GM18517 (cell line): ENCODE data around the gene EP400.

Source experiments
- ATAC-seq: cut with Tn5 transposase; IDR thresholded peaks from one replicate; pipeline ENCODE4 v1.9.1; 2021; ENCODE audit warnings: mild to moderate bottlenecking, moderate library complexity; ENCODE audit not compliant: unreplicated experiment

EP400 gene

DNA sequence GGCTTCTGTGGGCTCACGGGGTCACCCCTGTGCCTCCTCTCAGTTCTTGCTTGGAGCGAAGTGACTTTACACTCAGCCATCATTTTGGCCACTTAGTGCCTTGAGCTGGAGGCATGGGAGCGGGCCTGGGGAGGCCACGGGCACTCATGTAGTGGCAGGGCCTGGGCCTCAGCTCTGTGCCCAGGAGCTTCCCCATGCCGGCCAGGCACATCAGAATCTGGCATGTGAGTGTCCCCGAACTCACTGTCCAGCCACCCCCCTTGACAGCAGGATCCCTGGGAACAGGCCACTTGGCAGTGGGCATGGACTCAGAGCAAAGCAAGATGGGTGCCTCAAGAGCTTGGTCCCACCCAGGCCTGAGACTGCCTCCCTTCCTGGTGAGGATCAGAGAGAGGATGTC is 164.9 kb downstream of the EP400 start:
- no peak for ATAC-seq

DNA sequence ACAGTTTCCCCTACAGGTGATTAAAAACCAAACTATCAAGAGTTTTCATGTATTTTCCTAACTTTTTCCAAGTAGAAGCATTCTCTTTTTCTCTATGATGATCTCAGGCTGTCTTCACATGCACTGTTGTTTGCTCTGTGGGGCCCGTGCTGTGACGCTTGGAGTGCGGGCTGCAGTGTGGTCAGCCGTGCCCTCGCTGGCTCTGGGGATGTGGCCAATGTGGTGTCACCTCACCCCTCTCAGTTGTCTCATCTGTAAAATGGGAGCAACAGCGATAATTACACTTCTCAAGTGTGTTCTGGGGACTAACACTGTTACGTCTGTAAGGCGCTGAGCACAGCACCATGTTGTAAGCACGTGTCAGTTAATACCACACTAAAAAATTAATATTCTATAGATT is 165.8 kb downstream of the EP400 start:
- no peak for ATAC-seq

DNA sequence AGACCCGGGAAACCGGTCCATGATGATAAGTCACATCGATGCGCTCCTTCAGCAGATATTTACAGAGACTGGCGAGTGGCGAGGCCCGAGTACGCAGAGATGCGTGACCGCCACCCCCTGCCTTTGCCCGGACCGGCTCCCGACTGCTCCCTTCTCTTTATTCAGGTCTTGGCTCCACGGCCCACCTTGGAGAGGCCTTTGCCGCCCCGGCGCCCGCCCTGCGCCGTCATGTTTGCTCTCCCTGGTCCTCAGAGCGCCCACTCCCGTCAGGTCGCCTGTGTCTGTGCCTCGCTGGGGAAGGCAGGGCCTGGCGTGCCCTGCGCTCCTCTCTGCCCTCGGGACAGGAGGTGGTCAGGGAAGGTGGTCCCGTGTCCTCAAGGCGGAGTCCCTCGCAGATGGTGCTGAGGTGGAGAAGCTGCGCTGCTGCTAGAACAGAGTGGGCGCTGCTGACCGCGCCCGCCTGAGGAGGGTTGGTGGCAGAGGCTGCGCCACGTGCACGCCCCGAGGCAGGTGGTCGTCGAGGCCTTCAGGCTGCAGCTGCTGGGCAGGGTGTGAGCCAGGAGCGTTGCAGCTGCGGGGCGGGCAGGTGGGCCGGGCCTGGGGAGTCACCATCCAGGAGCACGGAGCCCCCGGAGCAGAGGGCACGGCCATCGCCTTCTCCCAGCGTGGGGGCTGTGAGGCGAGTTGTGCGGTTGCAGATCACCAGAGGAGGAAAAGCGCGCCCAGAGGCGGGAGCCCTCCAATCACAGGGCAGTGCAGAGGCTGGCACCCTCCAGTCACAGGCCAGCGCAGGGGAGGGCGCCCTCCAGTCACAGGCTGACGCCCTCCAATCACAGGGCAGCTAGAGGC is 167.2 kb downstream of the EP400 start:
- ATAC-seq: no peak

DNA sequence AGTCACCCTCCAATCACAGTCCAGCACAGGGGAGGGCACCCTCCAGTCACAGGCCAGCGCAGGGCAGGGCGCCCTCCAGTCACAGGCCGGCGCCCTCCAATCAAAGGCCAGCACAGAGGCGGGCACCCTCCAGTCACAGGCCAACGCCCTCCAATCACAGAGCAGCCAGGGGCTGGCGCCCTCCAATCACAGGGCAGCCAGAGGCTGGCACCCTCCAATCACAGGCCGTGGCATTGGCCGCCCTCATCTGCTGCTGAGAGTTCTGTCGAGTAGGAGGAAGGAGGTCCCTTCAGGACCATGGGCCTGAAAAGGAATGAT is 167.8 kb downstream of the EP400 start:
- no peak for ATAC-seq

DNA sequence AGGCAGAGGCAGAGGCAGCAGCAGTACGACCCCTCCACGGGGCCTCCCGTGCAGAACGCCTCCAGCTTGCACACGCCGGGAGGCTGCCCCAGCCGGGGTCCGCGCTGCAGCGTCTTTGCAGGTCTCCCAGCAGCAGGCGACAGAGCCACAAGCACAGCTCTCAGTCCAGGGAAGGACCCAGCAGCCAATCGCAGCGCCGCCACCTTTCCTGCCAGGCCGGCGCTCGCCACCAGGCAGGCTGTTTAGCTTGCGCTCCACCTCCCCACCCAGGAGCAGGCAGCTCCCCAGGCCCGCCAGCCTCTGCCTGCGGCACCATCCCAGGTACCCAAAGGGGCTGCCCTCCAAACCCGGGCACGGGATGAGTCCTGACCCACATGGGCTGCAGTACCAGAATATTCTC is 169.1 kb downstream of the EP400 start:
- no peak for ATAC-seq

DNA sequence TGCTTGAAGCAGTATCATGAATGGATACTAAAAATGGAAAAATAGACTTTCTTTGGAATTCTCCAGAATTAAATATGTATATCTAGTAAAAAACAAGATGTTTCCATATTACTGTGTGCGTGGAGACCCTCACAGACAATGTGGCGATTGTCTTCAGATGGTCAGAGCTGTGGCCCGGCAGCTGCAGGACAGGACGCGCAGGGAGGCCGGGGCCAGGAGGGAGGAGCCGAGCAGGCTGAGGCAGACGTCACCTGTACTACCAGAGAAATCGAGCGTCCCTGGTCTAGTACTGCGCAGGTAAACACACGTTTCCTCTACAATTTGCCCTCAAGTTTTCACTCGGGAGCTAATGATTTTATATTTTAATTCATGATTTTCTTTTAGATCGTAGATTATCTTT is 171.5 kb downstream of the EP400 start:
- ATAC-seq: no peak

DNA sequence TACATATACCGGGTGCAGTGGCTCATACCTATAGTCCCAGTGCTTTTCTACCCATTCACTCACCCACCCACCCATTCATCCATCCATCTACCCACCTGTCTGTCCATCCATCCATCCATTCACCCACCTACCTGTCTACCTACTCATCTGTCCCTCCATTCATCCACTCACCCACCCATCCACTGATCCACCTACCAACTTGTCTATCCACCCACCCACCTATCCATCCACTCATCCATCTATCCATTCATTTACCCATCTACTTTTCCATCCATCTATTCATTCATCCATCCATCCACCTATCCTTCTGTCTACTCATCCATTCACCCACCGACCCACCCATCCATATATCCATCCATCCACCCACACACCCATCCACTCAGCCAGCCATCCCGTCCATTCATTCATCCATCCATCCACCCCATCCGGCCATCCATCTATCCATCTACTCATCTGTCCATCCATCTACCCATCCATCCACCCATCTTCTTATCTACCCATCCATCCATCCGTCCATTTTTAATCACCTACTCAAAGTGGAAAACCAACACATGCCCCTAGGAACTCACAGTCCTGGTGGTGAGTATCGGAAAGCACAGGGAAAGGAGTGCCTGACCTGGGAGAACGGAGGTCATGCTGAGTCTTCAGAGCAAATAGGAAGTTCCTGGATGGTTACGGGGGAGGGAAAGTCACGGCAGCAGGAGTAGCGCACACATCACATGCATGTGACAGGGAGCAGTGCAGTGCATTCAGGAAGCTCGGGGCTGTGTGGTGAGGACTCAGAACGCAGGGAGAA is 174.4 kb downstream of the EP400 start:
- no peak for ATAC-seq

DNA sequence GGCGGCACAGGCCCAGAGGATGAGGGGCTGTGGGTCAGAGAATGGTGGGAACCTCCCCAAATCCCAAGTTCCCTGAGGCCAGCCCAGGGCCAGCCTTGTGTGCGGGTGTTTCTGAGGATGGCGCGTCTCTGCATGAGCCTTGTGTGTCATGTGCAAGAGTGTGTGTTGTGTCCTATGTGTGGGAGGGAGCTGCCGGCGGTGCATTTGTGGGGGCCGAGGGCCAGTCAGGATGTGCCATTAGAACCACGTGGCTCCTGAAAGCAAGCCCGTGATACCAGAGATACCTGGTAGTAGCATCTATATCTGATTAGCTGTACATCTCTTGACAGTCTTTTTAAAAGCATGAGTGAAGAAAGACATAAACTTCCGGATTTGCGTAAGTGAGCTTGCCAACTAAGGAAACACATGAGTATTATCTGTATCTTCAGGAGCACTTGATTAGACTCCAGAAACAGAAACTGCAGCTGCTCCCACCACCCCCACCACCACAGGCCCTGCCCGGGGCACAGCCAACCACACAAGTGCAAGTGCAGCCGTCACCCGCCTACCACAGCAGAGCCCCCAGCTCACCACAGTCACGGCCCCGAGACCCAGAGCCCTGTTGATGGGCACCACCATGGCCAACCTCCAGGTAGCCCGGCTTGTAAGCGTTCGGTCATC is 175.2 kb downstream of the EP400 start:
- no peak for ATAC-seq

DNA sequence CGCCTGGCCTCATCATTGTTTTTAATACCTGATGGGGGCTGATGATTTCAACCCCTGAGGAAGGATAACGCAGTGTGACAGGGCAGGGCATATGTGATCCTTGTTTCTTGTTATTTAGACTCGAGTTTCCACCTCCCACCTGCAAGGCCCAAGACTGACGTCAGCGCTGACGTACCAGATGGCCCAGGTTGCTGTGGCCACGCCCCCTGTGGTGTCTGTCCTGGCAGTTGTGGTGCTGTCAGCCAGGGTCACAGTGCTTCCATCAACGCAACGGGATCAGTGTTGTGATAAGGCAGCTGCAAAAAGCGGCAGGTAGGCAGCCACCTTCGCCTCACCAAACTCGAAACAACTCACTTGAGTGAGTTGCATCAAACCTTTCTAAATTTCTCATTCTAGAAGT is 176.0 kb downstream of the EP400 start:
- no peak for ATAC-seq

DNA sequence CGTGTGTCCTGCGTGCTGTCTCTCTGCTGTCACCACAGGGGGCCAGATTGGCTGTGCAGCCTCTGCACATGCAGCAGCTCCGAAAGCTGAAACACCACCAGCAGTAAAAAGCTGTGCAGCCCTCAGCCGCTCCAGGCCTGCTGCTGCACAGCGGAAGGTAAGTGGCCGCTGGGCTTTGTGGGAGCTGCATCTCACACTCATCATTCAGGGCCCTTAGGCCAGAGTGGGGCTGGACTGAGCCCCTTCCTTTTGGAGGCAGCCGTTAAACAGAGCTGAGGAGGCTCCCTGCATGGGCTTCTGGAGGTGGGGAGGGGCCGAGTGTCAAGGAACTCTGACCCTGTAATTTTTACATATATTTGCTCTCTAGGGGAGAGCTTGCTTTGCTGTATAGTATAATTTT is 177.3 kb downstream of the EP400 start:
- no peak for ATAC-seq

DNA sequence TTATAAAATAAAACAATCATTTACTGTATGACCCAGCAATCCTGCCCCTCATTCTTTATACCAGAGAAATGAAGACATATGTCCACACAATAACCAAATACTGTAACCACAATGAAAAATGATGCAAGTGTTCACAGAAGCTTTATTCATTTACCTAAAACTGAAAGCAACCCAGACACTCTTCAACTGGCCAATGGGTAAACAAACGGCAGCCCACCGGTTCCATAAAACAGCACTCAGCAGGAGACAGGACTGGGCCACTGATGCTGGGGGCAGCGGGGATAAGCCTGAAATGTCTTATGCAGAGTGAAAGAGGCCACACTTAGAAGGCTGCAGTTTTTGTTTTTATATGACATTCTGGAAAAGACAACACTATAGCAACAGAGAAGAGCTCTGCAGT is 179.3 kb downstream of the EP400 start:
- ATAC-seq: no peak

DNA sequence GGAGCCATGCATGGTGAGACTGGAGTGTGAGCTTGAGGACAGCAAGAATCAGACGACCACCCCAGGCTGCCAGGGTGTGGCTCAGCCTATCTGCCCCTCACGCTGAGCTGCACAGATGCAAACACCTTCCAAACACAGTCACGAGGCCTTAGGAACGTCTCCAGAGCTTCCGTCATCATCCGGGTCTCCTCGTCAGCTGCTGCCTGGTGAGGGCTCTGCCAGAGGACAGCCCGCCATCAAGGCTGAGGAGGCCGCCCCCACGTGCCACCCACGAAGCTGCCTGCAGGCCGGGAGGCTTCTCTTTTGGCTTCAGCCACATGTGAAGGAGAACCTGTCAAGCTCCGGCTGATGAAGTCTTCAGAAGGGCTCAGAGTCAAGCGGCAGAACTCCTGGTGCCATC is 180.9 kb downstream of the EP400 start:
- no peak for ATAC-seq
